HepG2 (cell line): ENCODE measurements around the gene HOXD3. TPM values are rescaled to one million over a fixed set of nuclear protein-coding genes. Genes with fewer than 3 reads are reported as not detected.

Experiments
- CAMTA2 ChIP-seq: sonication (generic); formaldehyde crosslinking; IDR thresholded peaks from 2 replicates; pipeline ENCODE4 v1.4.0; 2020; ENCODE audit warnings: mild to moderate bottlenecking, missing genetic modification reagents, borderline replicate concordance
- FOXP4 ChIP-seq: sonication (generic); formaldehyde crosslinking; IDR thresholded peaks from 2 replicates; pipeline ENCODE4 v1.4.0; 2020; ENCODE audit warnings: missing genetic modification reagents
- GABPA ChIP-seq, 2 experiments: IDR thresholded peaks; 2 replicates each; pipeline ENCODE4 v1.6.1; 2011 to 2016; ENCODE audit warnings: low read depth in 2 of 2, low read length in 1 of 2, missing biosample characterization in 1 of 2, missing genetic modification characterization in 1 of 2
- GFI1 ChIP-seq: sonication (generic); formaldehyde crosslinking; IDR thresholded peaks from 2 replicates; pipeline ENCODE4 v1.5.0; 2020; ENCODE audit warnings: missing genetic modification reagents, mild to moderate bottlenecking, borderline replicate concordance
- HNF4A ChIP-seq: sonication (generic); formaldehyde crosslinking; IDR thresholded peaks from 2 replicates; pipeline ENCODE4 v1.4.0; 2020; ENCODE audit warnings: missing genetic modification reagents
- JDP2 ChIP-seq: sonication (generic); formaldehyde crosslinking; IDR thresholded peaks from 2 replicates; pipeline ENCODE4 v1.8.1; 2022; ENCODE audit warnings: missing genetic modification reagents, borderline replicate concordance
- MEF2D ChIP-seq: sonication (generic); formaldehyde crosslinking; IDR thresholded peaks from 2 replicates; pipeline ENCODE4 v1.5.1; 2020; ENCODE audit warnings: mild to moderate bottlenecking, missing genetic modification reagents
- RFX3 ChIP-seq: IDR thresholded peaks from 2 replicates; pipeline ENCODE4 v1.6.1; 2016; ENCODE audit warnings: missing biosample characterization, missing genetic modification reagents
- SOX5 ChIP-seq: IDR thresholded peaks from 2 replicates; pipeline ENCODE4 v1.6.1; 2016; ENCODE audit warnings: borderline replicate concordance
- ZBTB42 ChIP-seq: sonication (generic); formaldehyde crosslinking; IDR thresholded peaks from 2 replicates; pipeline ENCODE4 v1.5.0; 2020; ENCODE audit warnings: mild to moderate bottlenecking, missing genetic modification reagents
- ZFP37 ChIP-seq: sonication (generic); formaldehyde crosslinking; IDR thresholded peaks from 2 replicates; pipeline ENCODE4 v1.4.0; 2020; ENCODE audit warnings: missing genetic modification reagents, borderline replicate concordance
- ZNF12 ChIP-seq: sonication (generic); formaldehyde crosslinking; IDR thresholded peaks from 2 replicates; pipeline ENCODE4 v1.5.0; 2020; ENCODE audit warnings: missing genetic modification reagents
- ZNF431 ChIP-seq: sonication (generic); formaldehyde crosslinking; IDR thresholded peaks from 2 replicates; pipeline ENCODE4 v1.9.0; 2022; ENCODE audit warnings: missing genetic modification reagents, low read depth, mild to moderate bottlenecking, borderline replicate concordance
- ZNF501 ChIP-seq: sonication (generic); formaldehyde crosslinking; IDR thresholded peaks from 2 replicates; pipeline ENCODE4 v1.5.1; 2020; ENCODE audit warnings: mild to moderate bottlenecking, moderate library complexity, missing genetic modification reagents
- ZNF543 ChIP-seq: sonication (generic); formaldehyde crosslinking; IDR thresholded peaks from 2 replicates; pipeline ENCODE4 v1.4.0; 2020; ENCODE audit warnings: mild to moderate bottlenecking, missing genetic modification reagents
- ZNF549 ChIP-seq: sonication (generic); formaldehyde crosslinking; IDR thresholded peaks from 2 replicates; pipeline ENCODE4 v1.5.0; 2020; ENCODE audit warnings: missing genetic modification reagents
- polyA plus RNA-seq, 8 experiments: library from polyadenylated mRNA; depleted of rRNA in 3 of 8; stranded (reverse) in 7 of 8; unstranded in 1 of 8; fragments of >200 nt; fragmentation: Illumina TruSeq in 4 of 8; extraction: Trizol in 4 of 8; gene quantifications; 2 replicates each; pipeline versions ENCODE4 v1.2.1 to v1.2.3, GENCODE V29; 2011 to 2016; ENCODE audit warnings: low read depth in 4 of 8, missing spikeins in 1 of 8, mixed read lengths in 1 of 8; ENCODE audit not compliant: insufficient read depth in 1 of 8
- total RNA-seq, 5 experiments: library from RNA; depleted of rRNA; stranded (reverse); fragments of >200 nt; fragmentation: Illumina TruSeq; extraction: Trizol; gene quantifications; 2 replicates each; pipeline ENCODE4 v1.2.3, GENCODE V29; 2016; ENCODE audit warnings: low read depth in 1 of 5
- TF ChIP-seq, protein P1 (sequence below): sonication (generic); formaldehyde crosslinking; IDR thresholded peaks from 2 replicates; pipeline ENCODE4 v1.5.0; 2020; ENCODE audit warnings: mild to moderate bottlenecking, missing genetic modification reagents, borderline replicate concordance
- TF ChIP-seq, protein P2 (sequence below): sonication (generic); formaldehyde crosslinking; IDR thresholded peaks from 2 replicates; pipeline ENCODE4 v1.8.0; 2022; ENCODE audit warnings: mild to moderate bottlenecking, missing genetic modification reagents

Gene HOXD3
- total and polyA plus RNA-seq, 2 of the 13 experiments (the other 11 are each of a cell fraction or from before 2014, with no cell fraction given), result 0.05 to 0.09 TPM

DNA sequence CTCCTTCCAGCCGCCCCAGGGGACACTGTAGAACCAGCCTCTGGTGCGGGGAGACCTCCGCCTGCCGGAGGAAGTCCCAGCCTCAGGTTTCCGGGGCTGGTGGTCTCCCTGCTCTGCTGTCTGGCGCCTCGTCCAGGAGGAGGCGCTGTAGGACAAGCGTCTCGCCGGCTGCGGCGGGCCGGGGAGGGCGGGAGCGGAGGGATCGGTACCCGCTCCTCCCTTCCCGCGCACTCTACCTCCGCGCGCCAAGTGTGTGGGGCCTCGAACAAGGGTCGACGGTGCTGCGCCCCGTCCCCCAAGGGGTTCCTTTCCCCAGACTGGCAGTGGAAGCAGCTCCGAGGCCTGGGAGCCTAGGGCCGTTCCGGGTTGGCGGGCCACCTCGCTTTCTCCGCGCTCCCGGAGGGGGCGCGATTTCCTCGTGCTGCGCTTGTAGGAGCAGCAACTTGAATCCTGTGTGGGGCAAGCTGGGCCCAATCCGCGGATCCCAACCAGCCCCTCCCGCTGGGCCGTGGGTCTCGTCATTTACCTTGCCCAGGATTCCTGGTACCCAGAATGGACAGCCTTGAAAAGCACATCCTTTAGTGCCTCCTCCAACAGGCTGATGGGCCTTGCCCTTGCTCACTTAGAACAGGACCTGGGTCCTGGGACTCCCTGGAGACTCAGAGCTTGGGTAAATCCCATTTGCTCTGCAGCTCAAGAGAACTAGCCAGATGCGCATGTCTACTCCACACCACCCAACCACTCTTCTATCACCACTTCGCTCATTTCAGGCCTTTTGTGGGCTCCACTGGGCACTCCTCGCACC is 16.4 kb upstream of the HOXD3 start (continued):
- TF ChIP-seq, protein P1, sequence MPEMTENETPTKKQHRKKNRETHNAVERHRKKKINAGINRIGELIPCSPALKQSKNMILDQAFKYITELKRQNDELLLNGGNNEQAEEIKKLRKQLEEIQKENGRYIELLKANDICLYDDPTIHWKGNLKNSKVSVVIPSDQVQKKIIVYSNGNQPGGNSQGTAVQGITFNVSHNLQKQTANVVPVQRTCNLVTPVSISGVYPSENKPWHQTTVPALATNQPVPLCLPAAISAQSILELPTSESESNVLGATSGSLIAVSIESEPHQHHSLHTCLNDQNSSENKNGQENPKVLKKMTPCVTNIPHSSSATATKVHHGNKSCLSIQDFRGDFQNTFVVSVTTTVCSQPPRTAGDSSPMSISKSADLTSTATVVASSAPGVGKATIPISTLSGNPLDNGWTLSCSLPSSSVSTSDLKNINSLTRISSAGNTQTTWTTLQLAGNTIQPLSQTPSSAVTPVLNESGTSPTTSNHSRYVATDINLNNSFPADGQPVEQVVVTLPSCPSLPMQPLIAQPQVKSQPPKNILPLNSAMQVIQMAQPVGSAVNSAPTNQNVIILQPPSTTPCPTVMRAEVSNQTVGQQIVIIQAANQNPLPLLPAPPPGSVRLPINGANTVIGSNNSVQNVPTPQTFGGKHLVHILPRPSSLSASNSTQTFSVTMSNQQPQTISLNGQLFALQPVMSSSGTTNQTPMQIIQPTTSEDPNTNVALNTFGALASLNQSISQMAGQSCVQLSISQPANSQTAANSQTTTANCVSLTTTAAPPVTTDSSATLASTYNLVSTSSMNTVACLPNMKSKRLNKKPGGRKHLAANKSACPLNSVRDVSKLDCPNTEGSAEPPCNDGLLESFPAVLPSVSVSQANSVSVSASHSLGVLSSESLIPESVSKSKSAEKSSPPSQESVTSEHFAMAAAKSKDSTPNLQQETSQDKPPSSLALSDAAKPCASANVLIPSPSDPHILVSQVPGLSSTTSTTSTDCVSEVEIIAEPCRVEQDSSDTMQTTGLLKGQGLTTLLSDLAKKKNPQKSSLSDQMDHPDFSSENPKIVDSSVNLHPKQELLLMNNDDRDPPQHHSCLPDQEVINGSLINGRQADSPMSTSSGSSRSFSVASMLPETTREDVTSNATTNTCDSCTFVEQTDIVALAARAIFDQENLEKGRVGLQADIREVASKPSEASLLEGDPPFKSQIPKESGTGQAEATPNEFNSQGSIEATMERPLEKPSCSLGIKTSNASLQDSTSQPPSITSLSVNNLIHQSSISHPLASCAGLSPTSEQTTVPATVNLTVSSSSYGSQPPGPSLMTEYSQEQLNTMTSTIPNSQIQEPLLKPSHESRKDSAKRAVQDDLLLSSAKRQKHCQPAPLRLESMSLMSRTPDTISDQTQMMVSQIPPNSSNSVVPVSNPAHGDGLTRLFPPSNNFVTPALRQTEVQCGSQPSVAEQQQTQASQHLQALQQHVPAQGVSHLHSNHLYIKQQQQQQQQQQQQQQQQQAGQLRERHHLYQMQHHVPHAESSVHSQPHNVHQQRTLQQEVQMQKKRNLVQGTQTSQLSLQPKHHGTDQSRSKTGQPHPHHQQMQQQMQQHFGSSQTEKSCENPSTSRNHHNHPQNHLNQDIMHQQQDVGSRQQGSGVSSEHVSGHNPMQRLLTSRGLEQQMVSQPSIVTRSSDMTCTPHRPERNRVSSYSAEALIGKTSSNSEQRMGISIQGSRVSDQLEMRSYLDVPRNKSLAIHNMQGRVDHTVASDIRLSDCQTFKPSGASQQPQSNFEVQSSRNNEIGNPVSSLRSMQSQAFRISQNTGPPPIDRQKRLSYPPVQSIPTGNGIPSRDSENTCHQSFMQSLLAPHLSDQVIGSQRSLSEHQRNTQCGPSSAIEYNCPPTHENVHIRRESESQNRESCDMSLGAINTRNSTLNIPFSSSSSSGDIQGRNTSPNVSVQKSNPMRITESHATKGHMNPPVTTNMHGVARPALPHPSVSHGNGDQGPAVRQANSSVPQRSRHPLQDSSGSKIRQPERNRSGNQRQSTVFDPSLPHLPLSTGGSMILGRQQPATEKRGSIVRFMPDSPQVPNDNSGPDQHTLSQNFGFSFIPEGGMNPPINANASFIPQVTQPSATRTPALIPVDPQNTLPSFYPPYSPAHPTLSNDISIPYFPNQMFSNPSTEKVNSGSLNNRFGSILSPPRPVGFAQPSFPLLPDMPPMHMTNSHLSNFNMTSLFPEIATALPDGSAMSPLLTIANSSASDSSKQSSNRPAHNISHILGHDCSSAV (CRISPR knock-in tag), result peak; percentile 63; the same call in 1 of the 2 replicates
- TF ChIP-seq ZNF543 (CRISPR knock-in tag) (no peak; the same call in 1 of the 2 replicates), CAMTA2 (CRISPR knock-in tag) (no peak), ZNF12 (peak; percentile 30; the same call in 1 of the 2 replicates), GABPA (IDR thresholded peaks at IDR 0.05; ENCODE audit: low read depth, low read length) (peak; percentile 57), GABPA (CRISPR knock-in tag; IDR thresholded peaks at IDR 0.05; ENCODE audit: low read depth) (peak; percentile 75), HNF4A (CRISPR knock-in tag) (no peak), FOXP4 (no peak), ZNF431 (CRISPR knock-in tag) (0 out of 2 replicates have a peak, but pooled peaks have one; percentile 59), JDP2 (CRISPR knock-in tag) (no peak), ZNF549 (no peak), ZBTB42 (CRISPR knock-in tag) (peak; percentile 71; the same call in 1 of the 2 replicates), RFX3 (CRISPR knock-in tag) (no peak), SOX5 (CRISPR knock-in tag) (peak; percentile 20; the same call in 1 of the 2 replicates), ZNF501 (CRISPR knock-in tag) (peak; percentile 79; the same call in 1 of the 2 replicates), GFI1 (CRISPR knock-in tag) (no peak), MEF2D (CRISPR knock-in tag) (no peak), ZFP37 (CRISPR knock-in tag) (no peak)
- TF ChIP-seq, protein P2, sequence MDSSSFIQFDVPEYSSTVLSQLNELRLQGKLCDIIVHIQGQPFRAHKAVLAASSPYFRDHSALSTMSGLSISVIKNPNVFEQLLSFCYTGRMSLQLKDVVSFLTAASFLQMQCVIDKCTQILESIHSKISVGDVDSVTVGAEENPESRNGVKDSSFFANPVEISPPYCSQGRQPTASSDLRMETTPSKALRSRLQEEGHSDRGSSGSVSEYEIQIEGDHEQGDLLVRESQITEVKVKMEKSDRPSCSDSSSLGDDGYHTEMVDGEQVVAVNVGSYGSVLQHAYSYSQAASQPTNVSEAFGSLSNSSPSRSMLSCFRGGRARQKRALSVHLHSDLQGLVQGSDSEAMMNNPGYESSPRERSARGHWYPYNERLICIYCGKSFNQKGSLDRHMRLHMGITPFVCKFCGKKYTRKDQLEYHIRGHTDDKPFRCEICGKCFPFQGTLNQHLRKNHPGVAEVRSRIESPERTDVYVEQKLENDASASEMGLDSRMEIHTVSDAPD (CRISPR knock-in tag), result no peak
